NOMO-1 (cell line): Measurements from ENCODE around the gene MFSD12.

Experiments
- DNase-seq, 2 experiments: peaks; one replicate each; lab custom pipeline; 2025; ENCODE audit not compliant: unreplicated experiment in 2 of 2; lab: John Stamatoyannopoulos, UW

The MFSD12 gene

GRCh38 chr19:3563709-3564524 is 6.5 kb upstream of the MFSD12 start:
- DNase-seq, result no peak

GRCh38 chr19:3556978-3557460 is 367 bp downstream of the MFSD12 start:
- DNase-seq, result peak in 1 of 2 experiments; percentile 24

GRCh38 chr19:3556423-3556977 is 886 bp downstream of the MFSD12 start:
- DNase-seq, result no peak

GRCh38 chr19:3555653-3556422 is 1.5 kb downstream of the MFSD12 start:
- no peak for DNase-seq

- peak in 1 of 2 experiments; percentile 29 for DNase-seq
Measured at GRCh38 chr19:3554254-3555083, 2.9 kb downstream of the MFSD12 start.

- no peak for DNase-seq
Measured at GRCh38 chr19:3551792-3552095, 5.6 kb downstream of the MFSD12 start.

GRCh38 chr19:3550947-3551791 is 6.2 kb downstream of the MFSD12 start:
- DNase-seq, result no peak

GRCh38 chr19:3549816-3550215 is 7.6 kb downstream of the MFSD12 start:
- no peak for DNase-seq

GRCh38 chr19:3548606-3549005 is 8.8 kb downstream of the MFSD12 start:
- peak; percentile 84 to 92 for DNase-seq

- DNase-seq, result no peak
Measured at GRCh38 chr19:3547767-3548282, 9.6 kb downstream of the MFSD12 start.

GRCh38 chr19:3547301-3547731 is 10.1 kb downstream of the MFSD12 start:
- no peak for DNase-seq

GRCh38 chr19:3546119-3546518 is 11.3 kb downstream of the MFSD12 start:
- DNase-seq, result no peak

- no peak for DNase-seq
Measured at GRCh38 chr19:3545669-3546034, 11.7 kb downstream of the MFSD12 start.

- peak; percentile 11 to 59 for DNase-seq
Measured at GRCh38 chr19:3544742-3545668, 12.4 kb downstream of the MFSD12 start.

GRCh38 chr19:3544058-3544376 is 13.4 kb downstream of the MFSD12 start:
- DNase-seq, result no peak

GRCh38 chr19:3543150-3544057 is 14.0 kb downstream of the MFSD12 start:
- DNase-seq, result no peak

- DNase-seq, result no peak
Measured at GRCh38 chr19:3539756-3540118, 17.6 kb downstream of the MFSD12 start.
